HepG2 (cell line): ENCODE data around the gene SYNC. TPM values are rescaled to one million over a fixed set of nuclear protein-coding genes. Genes with fewer than 3 reads are reported as not detected.

Experiments used
- ATAC-seq: fragments of 200-7000 bp; cut with Tn5 transposase; 3 replicates; pipeline ENCODE4 v1.9.1; 2020; ENCODE audit warnings: mild to moderate bottlenecking, moderate library complexity
- BruUV-seq: library from RNA; stranded (reverse); fragments of 400-500 nt; replicated peaks from 2 replicates; lab custom pipeline; 2021; lab: Mats Ljungman, UMichigan
- CTCF ChIA-PET: fragments of 300-600 bp; formaldehyde crosslinking; extraction: SDS; loops from one replicate; lab custom pipeline; 2021; ENCODE audit warnings: low total read pairs, inconsistent platforms, low intra/inter-chr PET ratio; lab: Yijun Ruan, JAX
- POLR2A ChIA-PET: fragments of 350-600 bp; sonication (Branson Sonifier 250); formaldehyde crosslinking; loops from one replicate; lab custom pipeline; 2020; ENCODE audit warnings: antibody characterized with exemption, inconsistent platforms; lab: Yijun Ruan, JAX
- DNase-seq: peaks from one replicate; pipeline ENCODE4 v3.0.0-alpha.2; 2015; ENCODE audit warnings: low spot score
- FAIRE-seq: peaks from 3 replicates; lab custom pipeline; 2011; peaks lifted over from hg19 to GRCh38; lab: Jason Lieb, UNC
- H2AFZ ChIP-seq: one replicate; pipeline ENCODE4 v1.6.1; 2011; ENCODE audit warnings: low read length, inconsistent platforms
- H3K27ac ChIP-seq: fragments of 300-600 bp; 3 replicates; pipeline ENCODE4 v1.8.0; 2011; ENCODE audit warnings: mixed run types, mild to moderate bottlenecking, mixed read lengths, low read length, inconsistent platforms; ENCODE audit not compliant: insufficient read depth; ENCODE audit errors: extremely low read length
- H3K27me3 ChIP-seq, 2 experiments: fragments of 200-600 bp in 1 of 2; 2 replicates in 1 of 2; 3 replicates in 1 of 2; pipeline versions ENCODE4 v1.6.0 to v1.8.0; 2011; ENCODE audit warnings: low read length in 2 of 2, mild to moderate bottlenecking in 2 of 2, moderate library complexity in 2 of 2, inconsistent platforms in 1 of 2; ENCODE audit not compliant: insufficient read depth in 2 of 2, control insufficient read depth in 1 of 2
- H3K36me3 ChIP-seq, 2 experiments: fragments of 200-600 bp in 1 of 2; replicated peaks in 1 of 2; 2 replicates in 1 of 2; 3 replicates in 1 of 2; pipeline versions ENCODE4 v1.5.1 to v1.8.0; 2011; ENCODE audit warnings: low read length in 2 of 2, inconsistent platforms in 1 of 2; ENCODE audit not compliant: insufficient read depth in 2 of 2, control insufficient read depth in 1 of 2
- H3K4me1 ChIP-seq: 2 replicates; pipeline ENCODE4 v1.5.1; 2012; ENCODE audit warnings: low read length, inconsistent platforms; ENCODE audit not compliant: insufficient read depth
- H3K4me2 ChIP-seq: 2 replicates; pipeline ENCODE4 v1.6.0; 2011; ENCODE audit warnings: low read depth, low read length, inconsistent platforms
- H3K4me3 ChIP-seq, 3 experiments: fragments of 200-600 bp in 1 of 3; sonication (generic), shearing (Covaris generic) in 1 of 3; replicated peaks in 1 of 3; 2 replicates each; pipeline ENCODE4 v1.5.1; 2011 to 2016; ENCODE audit warnings: low read length in 3 of 3, inconsistent platforms in 2 of 3, low read depth in 2 of 3, mild to moderate bottlenecking in 2 of 3, control low read depth in 1 of 3, mixed read lengths in 1 of 3; ENCODE audit not compliant: insufficient read depth in 1 of 3
- H3K79me2 ChIP-seq: one replicate; pipeline ENCODE4 v1.6.1; 2011; ENCODE audit warnings: low read length, inconsistent platforms; ENCODE audit not compliant: insufficient read depth
- H3K9ac ChIP-seq: 2 replicates; pipeline ENCODE4 v1.6.0; 2011; ENCODE audit warnings: mild to moderate bottlenecking, low read depth, low read length, inconsistent platforms; ENCODE audit not compliant: insufficient read depth
- H3K9me3 ChIP-seq: 2 replicates; pipeline ENCODE4 v1.5.1; 2012; ENCODE audit warnings: mild to moderate bottlenecking, low read length
- H4K20me1 ChIP-seq: 2 replicates; pipeline ENCODE4 v1.6.0; 2011; ENCODE audit warnings: inconsistent platforms, mild to moderate bottlenecking, low read length, moderate library complexity; ENCODE audit not compliant: insufficient read depth
- BCLAF1 ChIP-seq: fragments of 450-650 bp; IDR thresholded peaks from 2 replicates; pipeline ENCODE4 v1.6.1; 2017; ENCODE audit warnings: mild to moderate bottlenecking
- CTCF ChIP-seq: sonication (generic); formaldehyde crosslinking; IDR thresholded peaks from 2 replicates; pipeline ENCODE4 v1.5.0; 2020; ENCODE audit warnings: mild to moderate bottlenecking, missing genetic modification reagents, moderate library complexity
- SALL1 ChIP-seq: sonication (generic); formaldehyde crosslinking; IDR thresholded peaks from 2 replicates; pipeline ENCODE4 v1.8.0; 2022; ENCODE audit warnings: mild to moderate bottlenecking, missing genetic modification reagents
- SMARCE1 ChIP-seq: fragments of 450-650 bp; IDR thresholded peaks from 2 replicates; pipeline ENCODE4 v1.6.1; 2017; ENCODE audit warnings: borderline replicate concordance
- ZFY ChIP-seq: sonication (generic); formaldehyde crosslinking; IDR thresholded peaks from 2 replicates; pipeline ENCODE4 v1.4.0; 2020; ENCODE audit warnings: missing genetic modification reagents
- ZNF382 ChIP-seq: sonication (generic); formaldehyde crosslinking; IDR thresholded peaks from 2 replicates; pipeline ENCODE4 v1.5.0; 2020; ENCODE audit warnings: missing genetic modification reagents, mild to moderate bottlenecking, borderline replicate concordance
- ZNF414 ChIP-seq: sonication (generic); formaldehyde crosslinking; IDR thresholded peaks from 2 replicates; pipeline ENCODE4 v1.5.0; 2020; ENCODE audit warnings: missing genetic modification reagents
- ZNF770 ChIP-seq: sonication (generic); formaldehyde crosslinking; IDR thresholded peaks from 2 replicates; pipeline ENCODE4 v1.5.0; 2020; ENCODE audit warnings: mild to moderate bottlenecking, missing genetic modification reagents
- WGBS: methylation state at CpG from one replicate; pipeline ENCODE4 v1.1.6; 2017; ENCODE audit warnings: low lambda C conversion rate; 5-methylcytosine and 5-hydroxymethylcytosine counted together
- in situ Hi-C: cut with HindIII; loops from 2 replicates; pipeline ENCODE4 v1.10.0; 2017; ENCODE audit warnings: low pct_unique_long_range_greater_than_20kb; ENCODE audit not compliant: extremely low pct_ligation_motif_present
- intact Hi-C: fragments of 100-400 bp; cut with micrococcal nuclease; formaldehyde crosslinking; loops from one replicate; pipeline ENCODE4 v1.10.0; 2022; ENCODE audit not compliant: unreplicated experiment
- polyA plus RNA-seq, 8 experiments: library from polyadenylated mRNA; depleted of rRNA in 3 of 8; stranded (reverse) in 7 of 8; unstranded in 1 of 8; fragments of >200 nt; fragmentation: Illumina TruSeq in 4 of 8; extraction: Trizol in 4 of 8; gene quantifications; 2 replicates each; pipeline versions ENCODE4 v1.2.1 to v1.2.3, GENCODE V29; 2011 to 2016; ENCODE audit warnings: low read depth in 4 of 8, missing spikeins in 1 of 8, mixed read lengths in 1 of 8; ENCODE audit not compliant: insufficient read depth in 1 of 8
- total RNA-seq, 5 experiments: library from RNA; depleted of rRNA; stranded (reverse); fragments of >200 nt; fragmentation: Illumina TruSeq; extraction: Trizol; gene quantifications; 2 replicates each; pipeline ENCODE4 v1.2.3, GENCODE V29; 2016; ENCODE audit warnings: low read depth in 1 of 5

The SYNC gene
- total and polyA plus RNA-seq, 2 of the 13 experiments (the other 11 are each of a cell fraction or from before 2014, with no cell fraction given), result 2.4 to 5.4 TPM

- no peak overlapping the region for H3K27ac ChIP-seq
- no peak overlapping the region for H3K4me3 ChIP-seq
- no peak overlapping the region for H3K9ac ChIP-seq
- H3K4me1 ChIP-seq, result peaks cover 54% of the 10 kb centered on the region
- no TSS peak for BruUV-seq
- no peaks in the 10 kb centered on the region for H3K9me3 ChIP-seq
- DNase-seq (no peak), FAIRE-seq (no peak), ATAC-seq (no peak)
- 48% methylated on average over 7 of the region's 7 CpGs for WGBS
- in situ Hi-C loops, result no loop called here
- H4K20me1 ChIP-seq, result no peaks in the 10 kb centered on the region
- TF ChIP-seq BCLAF1 (no peak), ZNF770 (CRISPR knock-in tag) (no peak), ZNF414 (CRISPR knock-in tag) (no peak), CTCF (CRISPR knock-in tag) (no peak), ZNF382 (CRISPR knock-in tag) (no peak), SMARCE1 (no peak), ZFY (CRISPR knock-in tag) (no peak), SALL1 (CRISPR knock-in tag) (no peak)
- POLR2A ChIA-PET, result interaction anchor here (1.5 to 4.1 kb wide), 2 partner anchors 11 to 55 kb away, joined by 3 to 20 read pairs; partner anchors contain the start of gene RBBP4
- H3K79me2 ChIP-seq, result no peaks in the 10 kb centered on the region
- H3K4me2 ChIP-seq, result no peak overlapping the region
- no peak overlapping the region for H2AFZ ChIP-seq
- CTCF ChIA-PET, result no interaction called here
- peaks cover 6 to 37% of the 10 kb centered on the region in 2 experiments for H3K27me3 ChIP-seq
- intact Hi-C loops, result no loop called here
- H3K36me3 ChIP-seq, result no peaks in the 10 kb centered on the region
Observed at GRCh38 chr1:32705516-32705915, 2.9 kb upstream of the SYNC start.
